Activated CD4-positive, alpha-beta T cell treated with anti-CD3 and anti-CD28 coated beads for 4 hours (primary cell): ENCODE data around the gene ATG4B.
"Not testable (repeated sequence)": the region's sequence is repeated elsewhere in the genome, so short reads cannot be mapped to it uniquely, and the experiment has no call there.

Source experiments
- DNase-seq, 2 donors: peaks; one replicate each; pipeline ENCODE4 v3.0.0-alpha.2; 2020

ATG4B gene

GRCh38 chr2:241637018-241637794, at the start of gene ATG4B, which contains the start of gene THAP4:
Gene ATG4B, plus strand, starts transcription at chr2:241637693. Its CDS starts 22 bp downstream, at chr2:241637715.
Gene THAP4, minus strand, starts transcription at chr2:241637158. Its CDS starts 141 bp downstream, at chr2:241637017.
- peak; percentile 68 to 76 for DNase-seq

DNA sequence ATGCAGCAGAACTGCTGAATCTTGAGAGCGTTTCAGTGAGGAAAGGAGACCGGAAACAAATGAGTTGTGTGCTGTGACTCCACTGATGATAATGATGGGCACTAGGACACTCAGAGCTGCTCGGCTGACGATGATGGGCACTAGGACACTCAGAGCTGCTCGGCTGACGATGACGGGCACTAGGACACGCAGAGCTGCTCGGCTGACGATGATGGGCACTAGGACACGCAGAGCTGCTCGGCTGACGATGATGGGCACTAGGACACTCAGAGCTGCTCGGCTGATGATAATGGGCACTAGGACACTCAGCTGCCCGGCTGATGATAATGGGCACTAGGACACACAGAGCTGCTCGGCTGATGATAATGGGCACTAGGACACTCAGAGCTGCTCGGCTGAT, 47.6 kb upstream of the ATG4B start:
- DNase-seq: not testable (repeated sequence)

DNA sequence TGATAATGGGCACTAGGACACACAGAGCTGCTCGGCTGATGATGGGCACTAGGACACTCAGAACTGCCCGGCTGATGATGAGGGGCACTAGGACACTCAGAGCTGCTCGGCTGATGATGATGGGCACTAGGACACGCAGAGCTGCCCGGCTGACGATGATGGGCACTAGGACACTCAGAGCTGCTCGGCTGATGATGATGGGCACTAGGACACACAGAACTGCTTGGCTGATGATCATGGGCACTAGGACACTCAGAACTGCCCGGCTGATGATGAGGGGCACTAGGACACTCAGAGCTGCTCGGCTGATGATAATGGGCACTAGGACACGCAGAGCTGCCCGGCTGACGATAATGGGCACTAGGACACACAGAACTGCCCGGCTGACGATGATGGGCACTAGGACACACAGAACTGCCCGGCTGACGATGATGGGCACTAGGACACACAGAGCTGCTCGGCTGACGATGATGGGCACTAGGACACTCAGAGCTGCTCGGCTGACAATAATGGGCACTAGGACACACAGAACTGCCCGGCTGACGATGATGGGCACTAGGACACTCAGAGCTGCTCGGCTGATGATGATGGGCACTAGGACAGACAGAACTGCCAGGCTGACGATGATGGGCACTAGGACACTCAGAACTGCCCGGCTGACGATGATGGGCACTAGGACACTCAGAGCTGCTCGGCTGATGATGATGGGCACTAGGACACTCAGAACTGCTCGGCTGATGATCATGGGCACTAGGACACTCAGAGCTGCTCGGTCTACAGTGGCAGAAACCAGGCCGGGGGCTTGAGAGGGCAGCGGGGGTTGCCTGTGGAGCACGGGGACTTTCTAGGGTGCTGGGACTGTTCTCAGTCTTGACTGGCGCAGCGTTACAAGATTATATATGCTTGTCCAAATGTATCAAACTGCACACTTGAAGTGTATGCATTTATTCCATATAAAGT, 46.7 kb upstream of the ATG4B start:
- not testable (repeated sequence) for DNase-seq

GRCh38 chr2:241592126-241592845, 45.2 kb upstream of the ATG4B start:
- DNase-seq: no peak

DNA sequence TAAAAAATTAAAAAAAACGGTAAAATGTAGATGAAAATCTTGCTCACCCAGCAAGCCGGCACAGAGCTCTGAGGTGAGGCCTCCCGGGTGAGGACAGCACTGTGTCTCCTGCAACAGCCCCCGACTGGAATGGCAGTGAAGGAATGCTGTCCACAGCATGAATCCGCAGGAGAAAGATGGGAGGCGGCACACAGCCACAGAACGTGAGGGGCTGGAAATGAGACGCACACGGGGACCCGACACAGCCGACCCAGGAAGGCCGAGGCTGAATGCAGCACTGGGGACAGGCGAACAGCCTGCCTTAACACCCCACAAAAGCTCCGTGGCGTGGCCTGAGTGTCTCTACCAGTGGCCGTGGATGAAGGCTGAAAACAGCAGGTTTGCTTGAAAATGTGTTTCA, 44.2 kb upstream of the ATG4B start:
- no peak for DNase-seq

DNA sequence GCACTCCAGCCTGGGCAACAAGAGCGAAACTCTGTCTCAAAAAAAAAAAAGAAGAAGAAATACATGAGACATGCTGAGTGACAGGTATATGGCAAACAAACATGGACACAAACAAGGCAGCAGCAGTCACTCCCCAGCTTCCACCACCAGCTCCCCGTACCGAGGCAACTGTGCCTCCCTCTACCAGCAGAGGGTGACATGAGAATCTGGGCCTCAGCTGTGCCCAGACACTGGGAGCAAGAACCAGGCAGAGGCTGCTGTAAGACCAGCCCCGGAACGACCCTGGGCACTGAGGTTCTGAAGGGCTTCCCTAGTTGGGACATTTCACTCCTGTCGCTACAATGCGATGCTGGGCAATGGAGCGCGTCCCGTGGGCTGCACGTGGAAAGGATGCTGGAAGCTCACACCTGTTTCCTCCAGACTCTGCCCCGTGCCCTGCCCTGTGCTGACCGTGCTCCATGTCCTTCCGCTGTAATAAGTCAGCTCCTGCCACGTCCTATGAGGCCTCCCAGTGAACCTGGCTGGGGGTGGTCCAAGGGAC, 41.8 kb upstream of the ATG4B start:
- no peak for DNase-seq

DNA sequence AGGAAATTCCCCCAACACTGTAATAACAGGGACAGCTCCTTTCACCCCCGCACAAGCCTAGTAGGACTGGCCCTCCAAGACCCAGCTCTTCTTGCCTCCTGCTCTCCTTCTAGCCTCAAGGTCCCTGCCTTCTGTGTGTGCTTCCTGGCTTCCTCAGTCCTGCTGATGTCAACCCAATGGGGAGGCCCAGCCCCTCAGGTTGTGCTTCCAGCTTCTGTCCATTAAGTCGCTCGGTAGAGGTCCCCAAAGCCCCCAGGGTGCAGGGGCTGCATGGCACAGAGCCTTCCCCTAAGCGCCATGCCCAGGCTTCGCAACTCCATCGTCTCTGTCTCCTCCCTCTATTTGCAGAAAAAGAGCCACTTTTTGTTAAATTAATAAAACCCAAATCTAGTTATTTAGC, 39.9 kb upstream of the ATG4B start:
- DNase-seq: no peak

- DNase-seq: no peak
Measured at GRCh38 chr2:241598061-241598460, 39.4 kb upstream of the ATG4B start.

- no peak for DNase-seq
Measured at GRCh38 chr2:241598487-241598886, 39.0 kb upstream of the ATG4B start.

DNA sequence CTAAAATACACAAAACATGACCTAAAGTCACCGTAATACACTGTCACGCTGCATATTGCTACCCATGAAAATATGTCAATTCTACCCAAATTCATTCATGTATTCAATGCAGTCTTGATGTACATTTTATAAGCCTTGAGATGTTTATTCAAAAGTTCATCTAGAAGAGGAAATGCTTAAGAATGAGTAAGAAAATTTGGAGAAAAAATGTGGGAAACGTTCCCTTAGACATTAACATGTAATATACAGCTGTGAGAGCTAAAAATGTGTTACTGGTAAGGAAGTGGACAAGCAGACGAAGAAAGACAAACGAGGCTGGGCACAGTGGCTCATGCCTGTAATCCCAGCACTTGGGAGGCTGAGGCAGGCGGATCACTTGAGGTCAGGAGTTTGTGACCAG, 37.9 kb upstream of the ATG4B start:
- DNase-seq: no peak

- DNase-seq: no peak
Measured at GRCh38 chr2:241601841-241602240, 35.7 kb upstream of the ATG4B start.

DNA sequence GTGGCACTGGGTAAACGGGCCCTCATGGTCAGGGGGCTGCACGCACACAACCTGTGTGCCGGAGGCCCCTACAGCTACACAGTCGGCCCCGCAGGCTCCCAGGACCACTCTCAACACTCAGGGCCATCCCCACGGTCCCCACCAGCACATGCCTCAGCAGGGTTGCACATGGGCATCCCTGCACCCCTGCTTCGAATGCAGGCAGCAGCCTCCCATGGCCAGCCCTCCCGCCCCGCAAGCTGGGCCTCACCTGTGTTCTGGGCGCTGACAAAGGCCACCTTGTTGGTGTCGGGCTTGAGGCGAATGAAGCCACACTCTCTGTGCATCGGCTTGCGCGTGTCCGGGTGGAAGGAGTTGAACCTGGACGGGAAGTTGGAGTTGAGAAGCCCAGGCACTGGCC, 34.8 kb upstream of the ATG4B start:
- DNase-seq: no peak

- no peak for DNase-seq
Measured at GRCh38 chr2:241603686-241604085, 33.8 kb upstream of the ATG4B start.

GRCh38 chr2:241606186-241606585, 31.3 kb upstream of the ATG4B start:
- no peak for DNase-seq

- DNase-seq: no peak
Measured at GRCh38 chr2:241607162-241607885, 30.2 kb upstream of the ATG4B start.

DNA sequence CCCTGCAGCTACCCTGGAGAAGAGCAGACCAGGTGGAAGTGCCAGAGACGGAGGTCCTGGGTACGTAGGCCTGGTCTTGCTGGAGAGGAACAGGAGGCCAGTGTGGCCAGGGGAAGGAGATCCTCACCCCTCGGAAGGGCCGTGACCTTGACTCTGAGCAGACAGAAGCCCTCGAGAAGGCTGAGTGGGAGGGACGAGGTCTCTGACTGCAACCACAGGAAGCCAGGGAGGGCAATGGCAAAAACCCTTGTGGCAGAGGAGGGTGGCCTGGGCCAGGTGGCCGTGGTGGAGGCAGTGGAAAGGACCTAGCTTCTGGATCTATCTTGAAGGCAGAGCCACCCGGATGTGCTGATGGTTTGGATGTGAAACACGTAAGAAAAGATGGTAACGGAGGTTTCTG, 28.6 kb upstream of the ATG4B start:
- DNase-seq: no peak

- peak; percentile 87 to 88 for DNase-seq
Measured at GRCh38 chr2:241609859-241610793, 27.4 kb upstream of the ATG4B start.

DNA sequence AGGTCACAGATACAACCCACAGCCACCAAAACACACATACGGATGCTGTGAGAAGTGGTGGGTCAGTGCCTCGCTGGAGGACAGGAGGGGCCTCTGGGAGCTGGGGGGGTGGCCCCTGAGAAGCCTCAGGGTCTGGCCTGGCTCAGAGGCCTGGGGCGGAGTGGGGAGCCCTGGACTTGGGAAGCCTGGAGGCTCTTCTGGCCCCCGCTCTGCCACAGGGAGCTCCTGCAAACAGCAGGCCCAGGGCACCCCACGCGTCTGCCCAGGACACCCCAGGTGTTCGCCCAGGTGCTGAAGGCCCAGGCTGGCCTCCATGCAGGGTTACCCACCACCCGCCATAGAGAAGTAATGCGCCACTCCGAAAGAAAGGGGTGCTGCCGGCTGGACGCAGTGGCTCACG, 26.4 kb upstream of the ATG4B start:
- no peak for DNase-seq

- no peak for DNase-seq
Measured at GRCh38 chr2:241612156-241613016, 25.1 kb upstream of the ATG4B start.
